GM20000 (cell line): Measurements from ENCODE around the gene CACNA1D.

Source experiments
- DNase-seq: peaks from one replicate; pipeline ENCODE4 v3.0.0; 2012; ENCODE audit warnings: low spot score
- TF ChIP-seq, protein P1 (sequence below): IDR thresholded peaks from 2 replicates; pipeline ENCODE4 v1.5.1; 2012; ENCODE audit warnings: mild to moderate bottlenecking, control low read depth; ENCODE audit errors: extremely low read depth, missing control alignments

CACNA1D gene

GRCh38 chr3:53599771-53600170 is 105.4 kb downstream of the CACNA1D start:
- TF ChIP-seq, protein P1, sequence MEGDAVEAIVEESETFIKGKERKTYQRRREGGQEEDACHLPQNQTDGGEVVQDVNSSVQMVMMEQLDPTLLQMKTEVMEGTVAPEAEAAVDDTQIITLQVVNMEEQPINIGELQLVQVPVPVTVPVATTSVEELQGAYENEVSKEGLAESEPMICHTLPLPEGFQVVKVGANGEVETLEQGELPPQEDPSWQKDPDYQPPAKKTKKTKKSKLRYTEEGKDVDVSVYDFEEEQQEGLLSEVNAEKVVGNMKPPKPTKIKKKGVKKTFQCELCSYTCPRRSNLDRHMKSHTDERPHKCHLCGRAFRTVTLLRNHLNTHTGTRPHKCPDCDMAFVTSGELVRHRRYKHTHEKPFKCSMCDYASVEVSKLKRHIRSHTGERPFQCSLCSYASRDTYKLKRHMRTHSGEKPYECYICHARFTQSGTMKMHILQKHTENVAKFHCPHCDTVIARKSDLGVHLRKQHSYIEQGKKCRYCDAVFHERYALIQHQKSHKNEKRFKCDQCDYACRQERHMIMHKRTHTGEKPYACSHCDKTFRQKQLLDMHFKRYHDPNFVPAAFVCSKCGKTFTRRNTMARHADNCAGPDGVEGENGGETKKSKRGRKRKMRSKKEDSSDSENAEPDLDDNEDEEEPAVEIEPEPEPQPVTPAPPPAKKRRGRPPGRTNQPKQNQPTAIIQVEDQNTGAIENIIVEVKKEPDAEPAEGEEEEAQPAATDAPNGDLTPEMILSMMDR, result no peak

GRCh38 chr3:53602866-53603265 is 108.5 kb downstream of the CACNA1D start:
- TF ChIP-seq, protein P1, result no peak
- DNase-seq, result no peak

More at GRCh38 chr3:53599771-53600170, 105.4 kb downstream of the CACNA1D start:
- DNase-seq, result no peak

DNA sequence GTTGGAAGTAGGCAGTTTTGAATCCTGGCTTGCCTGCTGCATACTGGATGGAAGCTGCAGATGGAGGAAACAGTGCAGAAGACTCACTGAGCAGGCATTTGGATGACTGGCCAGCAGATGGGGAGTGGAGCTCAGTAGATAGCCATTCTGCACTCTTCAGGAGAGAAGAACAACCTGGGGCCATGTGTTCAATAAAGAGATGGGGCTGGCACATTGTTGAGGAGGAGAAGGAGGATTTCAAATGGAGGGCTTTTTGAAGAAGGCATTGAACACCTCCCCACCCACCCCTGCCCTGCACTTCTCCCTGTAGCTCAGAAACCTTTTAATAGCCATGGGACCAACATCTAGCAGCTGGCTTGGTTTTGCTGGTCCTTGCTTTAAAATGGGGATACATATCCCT is 109.8 kb downstream of the CACNA1D start:
- TF ChIP-seq, protein P1, result no peak

DNA sequence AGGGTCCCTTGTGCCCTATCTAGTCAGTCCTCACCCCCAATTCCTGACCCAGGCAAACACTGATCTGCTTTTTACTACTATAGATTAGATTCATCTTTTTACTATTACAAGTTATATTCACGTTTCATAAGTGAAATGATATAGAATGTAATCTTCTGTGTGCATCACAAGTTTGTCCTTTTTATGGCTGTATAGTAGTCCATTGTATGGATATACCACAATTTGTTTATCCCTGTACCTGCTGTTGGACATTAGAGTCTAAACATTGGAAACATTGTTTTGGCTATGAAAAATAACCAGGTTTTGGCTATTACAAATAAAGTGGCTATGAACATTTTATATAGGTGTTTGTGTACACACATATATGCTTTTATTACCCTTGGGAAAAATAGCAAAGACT is 112.4 kb downstream of the CACNA1D start:
- TF ChIP-seq, protein P1, result no peak
- DNase-seq, result no peak

More for the DNA sequence above, 109.8 kb downstream of the CACNA1D start:
- no peak for DNase-seq

- TF ChIP-seq, protein P1, result no peak
- DNase-seq, result no peak
These were observed 118.1 kb downstream of the CACNA1D start for GRCh38 chr3:53612508-53612907.

DNA sequence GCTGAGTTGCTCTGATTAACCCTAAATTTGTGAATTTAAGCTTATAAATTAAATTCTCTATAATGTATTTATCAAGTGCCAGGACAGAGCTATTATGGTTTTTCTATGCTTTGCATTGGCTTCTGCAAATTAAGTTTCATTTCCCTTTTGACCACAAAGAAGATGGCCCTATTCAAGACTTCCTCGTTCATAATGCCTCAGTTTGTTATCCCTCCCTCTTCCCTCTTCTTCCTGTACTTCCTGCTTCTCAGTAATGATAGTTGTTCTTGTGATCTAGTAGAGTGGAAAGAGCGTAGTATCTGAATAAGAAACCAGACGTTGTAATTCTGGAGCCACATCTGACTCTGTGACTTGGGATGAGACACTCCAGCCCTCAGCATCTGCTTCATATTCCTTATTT is 118.7 kb downstream of the CACNA1D start:
- DNase-seq, result no peak
- TF ChIP-seq, protein P1, result no peak

- TF ChIP-seq, protein P1, result no peak
- DNase-seq, result no peak
These were observed 119.9 kb downstream of the CACNA1D start for GRCh38 chr3:53614307-53614706.
